GM21367 (cell line): ENCODE measurements around the gene DNAH8.
"Not testable (repeated sequence)": the region's sequence is repeated elsewhere in the genome, so short reads cannot be mapped to it uniquely, and the experiment has no call there.

Experiments
- ATAC-seq: cut with Tn5 transposase; IDR thresholded peaks from one replicate; pipeline ENCODE4 v1.9.1; 2021; ENCODE audit not compliant: unreplicated experiment

DNAH8 gene

GRCh38 chr6:38697846-38698245, 17.3 kb upstream of the DNAH8 start:
- ATAC-seq = no peak

- ATAC-seq = not testable (repeated sequence)
Observed at GRCh38 chr6:38699702-38700101, 15.4 kb upstream of the DNAH8 start.

GRCh38 chr6:38701551-38701950, 13.6 kb upstream of the DNAH8 start:
- ATAC-seq = no peak

GRCh38 chr6:38702558-38703397, 12.3 kb upstream of the DNAH8 start, which contains the start of gene GLO1:
Gene GLO1, minus strand, starts transcription at chr6:38703145. Its CDS starts 91 bp downstream, at chr6:38703054.
- peak; percentile 98 for ATAC-seq

GRCh38 chr6:38703949-38704590, 11.0 kb upstream of the DNAH8 start:
- no peak for ATAC-seq

- no peak for ATAC-seq
Observed at GRCh38 chr6:38705924-38706323, 9.2 kb upstream of the DNAH8 start.

- no peak for ATAC-seq
Observed at GRCh38 chr6:38708496-38708895, 6.6 kb upstream of the DNAH8 start.

GRCh38 chr6:38713812-38714211, 1.3 kb upstream of the DNAH8 start:
- no peak for ATAC-seq

GRCh38 chr6:38714239-38715015, 684 bp upstream of the DNAH8 start:
- ATAC-seq = no peak

- no peak for ATAC-seq
Observed at GRCh38 chr6:38716825-38717224, 1.7 kb downstream of the DNAH8 start.

- ATAC-seq = no peak
Observed at GRCh38 chr6:38719358-38719757, 4.2 kb downstream of the DNAH8 start.

- ATAC-seq = no peak
Observed at GRCh38 chr6:38720295-38720694, 5.2 kb downstream of the DNAH8 start.

GRCh38 chr6:38722038-38722437, 6.9 kb downstream of the DNAH8 start:
- no peak for ATAC-seq

- no peak for ATAC-seq
Observed at GRCh38 chr6:38722727-38723334, 7.7 kb downstream of the DNAH8 start.

GRCh38 chr6:38723783-38724182, 8.7 kb downstream of the DNAH8 start:
- ATAC-seq = no peak

- no peak for ATAC-seq
Observed at GRCh38 chr6:38724343-38724742, 9.2 kb downstream of the DNAH8 start.

- peak; percentile 67 for ATAC-seq
Observed at GRCh38 chr6:38725414-38726183, 10.5 kb downstream of the DNAH8 start.

GRCh38 chr6:38728203-38728602, 13.1 kb downstream of the DNAH8 start:
- ATAC-seq = no peak

- ATAC-seq = no peak
Observed at GRCh38 chr6:38730140-38730862, 15.2 kb downstream of the DNAH8 start.

- ATAC-seq = no peak
Observed at GRCh38 chr6:38736951-38737350, 21.8 kb downstream of the DNAH8 start.
